ENCODE measurements around the gene MBD3.
A peak's percentile ranks its signal among the peaks of the same experiment; 100 is the strongest.

MBD3 gene

GRCh38 chr19:1608359-1609102 is 15.9 kb upstream of the MBD3 start:
- TF ChIP-seq CTCF (IDR thresholded peaks at IDR 0.05; ENCODE audit: low read depth, low read length) = no peak
- no peak overlapping the region for H3K4me3 ChIP-seq (ENCODE audit: low read depth, low read length)

- H3K4me3 ChIP-seq (ENCODE audit: low read depth, low read length) = peak overlapping the region; percentile 97
- no peak for TF ChIP-seq CTCF (IDR thresholded peaks at IDR 0.05; ENCODE audit: low read depth, low read length)
Measured at GRCh38 chr19:1606138-1606651, 13.5 kb upstream of the MBD3 start.

GRCh38 chr19:1605236-1606137 is 12.8 kb upstream of the MBD3 start, which contains the start of gene UQCR11:
UQCR11 (minus strand) TSS chr19:1605462; CDS start chr19:1605409, 53 bp downstream.
- peak; percentile 45 for TF ChIP-seq CTCF (IDR thresholded peaks at IDR 0.05; ENCODE audit: low read depth, low read length)

GRCh38 chr19:1602091-1602707 is 9.5 kb upstream of the MBD3 start:
- no peak for TF ChIP-seq CTCF (IDR thresholded peaks at IDR 0.05; ENCODE audit: low read depth, low read length)
- no peak overlapping the region for H3K4me3 ChIP-seq (ENCODE audit: low read depth, low read length)

More at GRCh38 chr19:1605236-1606137, 12.8 kb upstream of the MBD3 start, which contains the start of gene UQCR11:
- H3K4me3 ChIP-seq (ENCODE audit: low read depth, low read length) = peak within 1 kb of the TSS; percentile 97

GRCh38 chr19:1601613-1602064 is 9.0 kb upstream of the MBD3 start:
- 0 out of 2 replicates have a peak, but pooled peaks have one; percentile 4 for TF ChIP-seq CTCF (IDR thresholded peaks at IDR 0.05; ENCODE audit: low read depth, low read length)
- no peak overlapping the region for H3K4me3 ChIP-seq (ENCODE audit: low read depth, low read length)

GRCh38 chr19:1599460-1599846 is 6.8 kb upstream of the MBD3 start:
- TF ChIP-seq CTCF (IDR thresholded peaks at IDR 0.05; ENCODE audit: low read depth, low read length) = no peak
- no peak overlapping the region for H3K4me3 ChIP-seq (ENCODE audit: low read depth, low read length)
